ENCODE data around the gene GNAT1.
"Not testable (repeated sequence)": the region's sequence is repeated elsewhere in the genome, so short reads cannot be mapped to it uniquely, and the experiment has no call there.

The GNAT1 gene

GRCh38 chr3:50224639-50225038, 33.2 kb downstream of the GNAT1 start:
- DNase-seq = no peak

GRCh38 chr3:50226888-50227389, 35.5 kb downstream of the GNAT1 start:
- DNase-seq = peak; percentile 78

GRCh38 chr3:50227390-50228183, 36.2 kb downstream of the GNAT1 start:
- peak; percentile 96 for DNase-seq

GRCh38 chr3:50228184-50228763, 36.9 kb downstream of the GNAT1 start:
- DNase-seq = not testable (repeated sequence)

- no peak for DNase-seq
These were observed 38.1 kb downstream of the GNAT1 start for GRCh38 chr3:50229490-50229889.

GRCh38 chr3:50230104-50230793, 38.8 kb downstream of the GNAT1 start:
- no peak for DNase-seq

GRCh38 chr3:50230794-50231125, 39.4 kb downstream of the GNAT1 start:
- DNase-seq = no peak

GRCh38 chr3:50231581-50231980, 40.2 kb downstream of the GNAT1 start:
- DNase-seq = no peak

GRCh38 chr3:50232303-50232702, 40.9 kb downstream of the GNAT1 start:
- DNase-seq = no peak

GRCh38 chr3:50233176-50233575, 41.8 kb downstream of the GNAT1 start:
- no peak for DNase-seq

- DNase-seq = peak; percentile 100
These were observed 44.5 kb downstream of the GNAT1 start, which contains the start of gene GNAI2 for GRCh38 chr3:50235716-50236483. GNAI2 (plus strand) TSS chr3:50236204; CDS start chr3:50236336, 132 bp downstream.

- DNase-seq = no peak
These were observed 45.2 kb downstream of the GNAT1 start for GRCh38 chr3:50236484-50237132.

GRCh38 chr3:50237133-50237651, 45.8 kb downstream of the GNAT1 start:
- DNase-seq = peak; percentile 76

GRCh38 chr3:50237754-50238548, 46.5 kb downstream of the GNAT1 start:
- peak; percentile 95 for DNase-seq

- DNase-seq = peak; percentile 79
These were observed 47.2 kb downstream of the GNAT1 start for GRCh38 chr3:50238549-50239026.

- no peak for DNase-seq
These were observed 48.2 kb downstream of the GNAT1 start for GRCh38 chr3:50239649-50240048.

- DNase-seq = no peak
These were observed 49.8 kb downstream of the GNAT1 start for GRCh38 chr3:50241163-50241562.

- no peak for DNase-seq
These were observed 50.4 kb downstream of the GNAT1 start for GRCh38 chr3:50241713-50242380.

- DNase-seq = no peak
These were observed 51.0 kb downstream of the GNAT1 start for GRCh38 chr3:50242381-50242770.

- DNase-seq = peak; percentile 81
These were observed 51.6 kb downstream of the GNAT1 start for GRCh38 chr3:50242851-50243542.

All from activated effector memory CD4-positive, alpha-beta T cell treated with anti-CD3 and anti-CD28 coated beads, Interleukin-2, amount 50 U/mL, for 16 hours (primary cell).